ENCODE results near the gene CDH13.

Gene CDH13

DNA sequence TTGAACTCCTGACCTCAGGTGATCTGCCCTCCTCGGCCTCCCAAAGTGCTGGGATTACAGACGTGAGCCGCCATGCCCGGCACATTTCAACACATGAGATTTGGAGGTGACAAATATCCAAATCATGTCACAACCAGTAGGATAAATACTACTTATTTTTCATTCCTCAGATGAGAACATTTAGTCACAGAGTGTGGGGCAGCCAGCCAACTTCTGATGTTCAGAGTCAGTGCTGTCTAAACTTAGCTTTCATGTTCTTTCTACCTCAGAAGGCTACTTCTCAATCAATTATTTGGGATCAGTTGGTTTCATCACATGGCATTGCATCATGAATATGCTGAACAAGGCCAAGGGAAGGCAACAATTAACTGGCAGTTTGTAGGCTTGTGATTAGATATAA is 134.5 kb downstream of the CDH13 start:
- Histone ChIP-seq H3K4me3 (ENCODE audit: low read length) (no peak overlapping the region), H3K9me3 (ENCODE audit: control insufficient read depth, low read length) (no peaks in the 10 kb centered on the region), H3K4me1 (ENCODE audit: control insufficient read depth, insufficient read depth, low read length) (no peaks in the 10 kb centered on the region), H3K9ac (ENCODE audit: low read length) (no peak overlapping the region), H3K36me3 (ENCODE audit: control insufficient read depth, insufficient read depth, low read length) (no peaks in the 10 kb centered on the region), H3K27me3 (ENCODE audit: control insufficient read depth, insufficient read depth, low read length) (no peaks in the 10 kb centered on the region)

DNA sequence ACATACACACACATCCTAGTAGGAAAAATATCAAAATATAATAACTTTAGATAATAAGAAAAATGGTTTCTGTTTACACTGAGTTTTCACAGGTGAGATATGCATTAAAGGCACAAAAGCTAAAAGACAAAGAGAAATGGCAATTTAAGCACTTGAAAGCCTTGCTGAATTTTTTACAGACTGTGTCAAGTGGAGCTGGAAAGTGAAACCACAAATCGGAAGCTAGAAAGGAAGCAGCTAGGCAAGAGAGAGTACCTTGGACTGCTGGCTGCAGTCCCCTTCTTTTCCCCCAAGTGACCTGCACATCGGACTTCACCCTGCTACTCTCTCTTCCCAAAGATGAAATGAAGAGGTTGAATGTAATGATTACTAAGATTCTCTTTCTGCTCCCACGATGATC is 135.1 kb downstream of the CDH13 start:
- Histone ChIP-seq H3K9me3 (ENCODE audit: control insufficient read depth, low read length) (no peaks in the 10 kb centered on the region), H3K4me3 (ENCODE audit: low read length) (no peak overlapping the region), H3K4me1 (ENCODE audit: control insufficient read depth, insufficient read depth, low read length) (no peaks in the 10 kb centered on the region), H3K9ac (ENCODE audit: low read length) (no peak overlapping the region), H3K27me3 (ENCODE audit: control insufficient read depth, insufficient read depth, low read length) (no peaks in the 10 kb centered on the region), H3K36me3 (ENCODE audit: control insufficient read depth, insufficient read depth, low read length) (no peaks in the 10 kb centered on the region)

DNA sequence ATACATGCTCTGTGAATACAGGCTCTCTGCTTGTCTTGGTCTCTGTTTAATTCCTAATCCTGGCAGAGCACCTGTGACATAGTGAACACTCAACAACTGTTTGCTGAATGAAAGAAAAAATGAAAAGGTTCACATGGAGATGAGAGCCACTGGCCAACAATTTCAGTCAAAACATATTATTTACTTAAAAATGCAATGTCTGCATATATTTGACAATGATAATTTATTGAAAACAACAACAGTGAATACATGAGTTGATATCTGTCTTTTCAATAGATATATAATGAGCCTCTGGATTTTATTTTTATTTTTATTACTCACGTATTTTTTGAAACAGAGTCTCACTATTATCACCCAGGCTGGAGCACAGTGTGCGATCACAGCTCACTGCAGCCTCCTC is 136.6 kb downstream of the CDH13 start:
- H3K4me3 ChIP-seq (ENCODE audit: low read length) = no peak overlapping the region
- H3K27me3 ChIP-seq (ENCODE audit: control insufficient read depth, insufficient read depth, low read length) = no peaks in the 10 kb centered on the region
- H3K4me1 ChIP-seq (ENCODE audit: control insufficient read depth, insufficient read depth, low read length) = no peaks in the 10 kb centered on the region
- no peaks in the 10 kb centered on the region for H3K36me3 ChIP-seq (ENCODE audit: control insufficient read depth, insufficient read depth, low read length)
- H3K9me3 ChIP-seq (ENCODE audit: control insufficient read depth, low read length) = no peaks in the 10 kb centered on the region
- H3K9ac ChIP-seq (ENCODE audit: low read length) = no peak overlapping the region

DNA sequence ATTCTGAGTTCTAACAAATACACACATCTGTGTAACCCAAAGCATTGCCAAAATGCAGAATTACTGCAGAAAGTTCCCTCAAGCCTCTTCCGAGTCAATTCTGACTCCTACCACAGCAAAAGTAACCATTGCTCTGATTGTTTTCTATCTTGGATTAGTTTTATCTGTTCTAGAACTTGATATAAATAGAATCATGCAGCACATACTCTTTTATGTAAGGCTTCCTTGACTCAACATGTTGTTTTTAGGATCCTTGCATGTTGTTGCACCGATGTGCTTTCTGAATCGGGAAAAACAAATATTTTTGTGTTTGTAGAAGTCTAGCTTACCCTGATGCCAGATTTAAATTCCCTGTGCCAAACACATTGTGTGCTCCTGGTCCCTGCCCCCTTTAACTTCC is 140.4 kb downstream of the CDH13 start:
- H3K9ac ChIP-seq (ENCODE audit: low read length) = no peak overlapping the region
- no peaks in the 10 kb centered on the region for H3K27me3 ChIP-seq (ENCODE audit: control insufficient read depth, insufficient read depth, low read length)
- no peak overlapping the region for H3K4me3 ChIP-seq (ENCODE audit: low read length)
- no peaks in the 10 kb centered on the region for H3K9me3 ChIP-seq (ENCODE audit: control insufficient read depth, low read length)
- H3K4me1 ChIP-seq (ENCODE audit: control insufficient read depth, insufficient read depth, low read length) = no peaks in the 10 kb centered on the region
- H3K36me3 ChIP-seq (ENCODE audit: control insufficient read depth, insufficient read depth, low read length) = no peaks in the 10 kb centered on the region

DNA sequence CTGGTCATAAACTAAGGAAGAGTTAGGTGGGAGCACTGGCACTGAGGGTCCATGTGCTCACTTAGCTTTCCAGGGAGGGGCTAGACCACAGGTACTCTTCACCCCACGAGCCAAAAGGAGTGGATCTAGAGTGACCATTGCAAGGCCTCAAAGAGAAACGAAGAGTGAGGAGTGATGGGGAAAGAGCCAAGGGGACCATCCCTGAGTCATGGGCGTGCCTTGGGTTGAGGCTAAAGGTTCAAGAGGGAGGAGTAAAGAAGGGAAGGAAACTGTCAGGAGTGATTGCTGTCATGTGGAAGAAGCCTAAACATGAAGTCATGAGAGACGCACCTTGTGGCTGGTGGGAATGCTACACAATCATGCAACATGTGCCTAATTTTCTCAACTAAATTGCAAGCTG is 141.0 kb downstream of the CDH13 start:
- Histone ChIP-seq H3K36me3 (ENCODE audit: control insufficient read depth, insufficient read depth, low read length) (no peaks in the 10 kb centered on the region), H3K27me3 (ENCODE audit: control insufficient read depth, insufficient read depth, low read length) (no peaks in the 10 kb centered on the region), H3K4me1 (ENCODE audit: control insufficient read depth, insufficient read depth, low read length) (no peaks in the 10 kb centered on the region)

DNA sequence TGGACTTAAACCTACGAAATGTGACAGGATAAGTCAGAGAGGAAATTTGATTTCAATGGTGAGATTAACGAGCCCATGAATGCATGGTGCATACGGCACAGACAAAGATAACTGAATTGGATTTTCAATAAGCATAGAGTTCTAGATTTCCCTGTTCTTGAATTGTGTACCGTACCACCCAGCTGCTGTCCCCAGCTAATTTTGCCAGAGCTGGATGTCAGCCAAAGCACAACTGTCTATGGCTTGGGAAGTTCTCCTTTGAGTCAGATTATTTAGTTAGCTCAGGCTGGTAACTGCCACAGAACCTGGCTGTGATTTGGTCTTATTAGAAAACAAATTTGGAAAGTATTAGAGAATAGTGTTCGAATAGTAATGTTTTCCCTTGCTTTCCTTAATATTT is 143.1 kb downstream of the CDH13 start:
- H3K9ac ChIP-seq (ENCODE audit: low read length) = no peak overlapping the region
- no peak overlapping the region for H3K4me3 ChIP-seq (ENCODE audit: low read length)
- H3K4me1 ChIP-seq (ENCODE audit: control insufficient read depth, insufficient read depth, low read length) = no peaks in the 10 kb centered on the region
- no peaks in the 10 kb centered on the region for H3K36me3 ChIP-seq (ENCODE audit: control insufficient read depth, insufficient read depth, low read length)
- H3K9me3 ChIP-seq (ENCODE audit: control insufficient read depth, low read length) = no peaks in the 10 kb centered on the region
- no peaks in the 10 kb centered on the region for H3K27me3 ChIP-seq (ENCODE audit: control insufficient read depth, insufficient read depth, low read length)

More for the DNA sequence above, 141.0 kb downstream of the CDH13 start:
- no peak overlapping the region for H3K9ac ChIP-seq (ENCODE audit: low read length)
- H3K9me3 ChIP-seq (ENCODE audit: control insufficient read depth, low read length) = no peaks in the 10 kb centered on the region
- no peak overlapping the region for H3K4me3 ChIP-seq (ENCODE audit: low read length)

DNA sequence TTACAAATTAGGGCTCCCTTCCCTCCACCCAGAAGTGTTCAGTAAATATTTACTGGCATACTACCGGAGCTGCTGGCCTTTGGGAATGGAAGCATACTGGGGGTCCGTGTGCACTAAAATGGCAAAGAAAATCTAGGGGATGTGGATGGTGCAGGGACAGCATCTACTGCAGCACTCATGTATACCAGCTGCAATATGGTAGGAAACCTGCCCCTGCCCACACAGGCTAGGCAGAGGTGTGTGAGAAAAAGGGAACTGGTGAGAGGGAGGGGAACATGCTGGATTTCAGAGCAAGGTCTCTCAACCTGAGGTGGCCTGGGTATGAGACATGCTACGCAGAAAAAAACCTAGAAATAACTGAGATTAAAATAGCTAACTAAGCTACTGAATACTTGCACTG is 145.4 kb downstream of the CDH13 start:
- no peak overlapping the region for H3K9ac ChIP-seq (ENCODE audit: low read length)
- H3K9me3 ChIP-seq (ENCODE audit: control insufficient read depth, low read length) = no peaks in the 10 kb centered on the region
- H3K36me3 ChIP-seq (ENCODE audit: control insufficient read depth, insufficient read depth, low read length) = no peaks in the 10 kb centered on the region
- H3K27me3 ChIP-seq (ENCODE audit: control insufficient read depth, insufficient read depth, low read length) = no peaks in the 10 kb centered on the region
- no peak overlapping the region for H3K4me3 ChIP-seq (ENCODE audit: low read length)
- H3K4me1 ChIP-seq (ENCODE audit: control insufficient read depth, insufficient read depth, low read length) = no peaks in the 10 kb centered on the region

DNA sequence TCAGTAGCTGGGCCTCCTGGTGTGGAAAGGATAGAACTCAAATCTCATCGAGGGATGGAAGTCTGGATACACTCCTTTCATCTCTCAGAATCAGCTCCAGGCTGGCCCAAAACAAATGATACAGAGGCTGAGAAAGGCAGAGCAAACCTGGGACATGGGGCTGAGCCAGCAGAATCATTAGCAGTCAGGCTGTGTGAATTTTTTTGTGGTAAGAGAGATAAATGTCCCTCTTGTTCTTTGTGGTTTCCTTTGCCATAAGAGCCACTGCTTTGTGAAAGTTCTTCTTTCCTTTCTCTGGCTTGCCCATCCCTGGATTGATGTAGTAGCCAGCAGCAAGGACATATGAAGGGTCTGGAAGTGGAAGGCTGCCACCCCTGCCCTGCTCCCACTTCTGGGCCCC is 146.2 kb downstream of the CDH13 start:
- no peaks in the 10 kb centered on the region for H3K4me1 ChIP-seq (ENCODE audit: control insufficient read depth, insufficient read depth, low read length)
- no peaks in the 10 kb centered on the region for H3K9me3 ChIP-seq (ENCODE audit: control insufficient read depth, low read length)
- H3K27me3 ChIP-seq (ENCODE audit: control insufficient read depth, insufficient read depth, low read length) = no peaks in the 10 kb centered on the region
- no peak overlapping the region for H3K9ac ChIP-seq (ENCODE audit: low read length)
- H3K4me3 ChIP-seq (ENCODE audit: low read length) = no peak overlapping the region
- H3K36me3 ChIP-seq (ENCODE audit: control insufficient read depth, insufficient read depth, low read length) = no peaks in the 10 kb centered on the region

DNA sequence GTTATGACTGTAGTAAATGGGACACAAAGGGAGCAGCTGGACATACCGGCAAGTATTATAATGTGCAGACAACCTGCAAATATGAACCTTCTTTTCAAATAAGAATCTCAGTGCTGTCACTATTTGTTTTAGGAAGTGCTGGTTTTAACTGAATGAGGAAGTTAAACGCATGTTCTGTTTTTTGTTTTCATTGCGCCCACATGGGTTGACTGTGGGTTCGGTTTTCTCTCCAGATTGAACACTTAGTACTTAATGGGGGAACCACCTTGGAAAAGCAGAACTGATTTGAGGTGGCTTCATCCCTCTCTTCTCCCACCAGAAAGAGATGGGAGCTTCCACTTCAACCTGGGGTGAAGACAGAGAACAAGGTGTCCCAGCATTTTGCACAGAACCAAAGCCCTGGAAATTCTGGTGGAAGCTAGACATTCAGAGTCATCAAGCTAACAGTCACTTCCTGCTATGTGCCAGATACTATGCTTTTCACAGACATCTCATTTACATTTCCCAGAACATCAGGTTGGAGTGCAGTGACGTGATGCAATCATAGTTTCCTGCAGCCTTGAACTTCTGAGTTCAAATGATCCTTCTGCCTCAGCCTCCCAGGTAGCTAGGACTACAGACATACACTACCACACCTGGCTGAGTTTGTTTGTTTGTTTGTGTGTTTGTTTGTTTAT is 149.8 kb downstream of the CDH13 start:
- no peaks in the 10 kb centered on the region for H3K27me3 ChIP-seq (ENCODE audit: control insufficient read depth, insufficient read depth, low read length)
- H3K9ac ChIP-seq (ENCODE audit: low read length) = no peak overlapping the region
- H3K36me3 ChIP-seq (ENCODE audit: control insufficient read depth, insufficient read depth, low read length) = no peaks in the 10 kb centered on the region
- no peaks in the 10 kb centered on the region for H3K9me3 ChIP-seq (ENCODE audit: control insufficient read depth, low read length)
- no peak overlapping the region for H3K4me3 ChIP-seq (ENCODE audit: low read length)
- H3K4me1 ChIP-seq (ENCODE audit: control insufficient read depth, insufficient read depth, low read length) = no peaks in the 10 kb centered on the region

DNA sequence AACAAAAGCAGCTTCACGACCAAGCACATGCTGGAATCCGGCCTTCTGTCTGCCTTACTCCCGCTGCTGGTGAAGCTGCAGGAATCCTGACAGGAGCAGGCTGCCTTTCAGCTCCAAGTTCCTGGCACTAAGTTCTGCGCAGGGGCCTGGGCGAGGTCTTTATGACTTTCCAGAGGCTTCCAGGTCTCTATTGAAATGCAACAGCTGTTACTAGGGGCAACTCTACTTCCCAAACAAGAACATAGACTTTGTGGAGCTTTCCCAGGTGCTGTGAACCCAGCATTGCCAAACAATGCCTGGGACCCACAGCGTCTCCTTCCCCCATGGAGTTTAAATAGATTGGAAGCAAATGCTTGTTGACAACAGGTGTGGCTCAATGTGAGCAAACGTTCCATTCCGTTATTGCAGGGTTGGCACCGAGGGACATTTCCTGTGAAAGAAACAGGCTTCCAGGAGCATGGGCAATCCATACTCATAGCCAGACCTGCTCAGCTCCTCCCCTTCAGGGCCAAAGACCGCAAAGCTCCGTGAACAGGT is 156.0 kb downstream of the CDH13 start:
- Histone ChIP-seq H3K36me3 (ENCODE audit: control insufficient read depth, insufficient read depth, low read length) (no peaks in the 10 kb centered on the region), H3K9ac (ENCODE audit: low read length) (no peak overlapping the region), H3K4me1 (ENCODE audit: control insufficient read depth, insufficient read depth, low read length) (no peaks in the 10 kb centered on the region), H3K9me3 (ENCODE audit: control insufficient read depth, low read length) (no peaks in the 10 kb centered on the region), H3K27me3 (ENCODE audit: control insufficient read depth, insufficient read depth, low read length) (no peaks in the 10 kb centered on the region), H3K4me3 (ENCODE audit: low read length) (no peak overlapping the region)

DNA sequence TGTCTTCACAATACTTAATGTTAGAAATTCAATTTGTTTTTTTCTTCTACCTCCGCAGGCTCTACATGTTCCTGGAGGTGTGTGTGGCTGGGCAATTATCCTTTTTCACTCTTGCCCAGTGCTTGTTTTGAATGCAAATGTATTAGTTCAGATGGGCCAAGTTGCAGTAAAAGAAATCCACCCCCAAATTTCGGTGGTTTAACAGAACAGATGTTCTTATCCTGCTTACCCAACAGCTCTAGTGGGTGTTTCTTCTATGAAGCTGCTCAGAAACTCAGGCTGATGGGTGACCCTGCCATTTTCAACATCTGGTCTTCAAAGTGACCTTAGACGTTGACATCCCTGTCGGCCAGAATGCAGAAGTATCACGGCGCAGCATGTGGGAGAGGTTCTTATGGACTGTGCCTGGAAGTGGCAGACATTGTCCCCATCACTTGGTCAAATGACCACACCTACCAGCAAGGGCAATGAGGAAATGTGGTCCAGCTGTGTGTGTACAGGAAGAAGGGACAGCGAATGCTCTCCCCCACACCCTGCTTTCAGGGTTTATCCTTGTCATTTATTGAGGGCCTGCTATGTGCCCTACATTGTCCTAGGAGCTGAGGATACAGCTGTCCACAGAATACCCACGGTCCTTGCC is 157.3 kb downstream of the CDH13 start:
- Histone ChIP-seq H3K36me3 (ENCODE audit: control insufficient read depth, insufficient read depth, low read length) (no peaks in the 10 kb centered on the region), H3K4me1 (ENCODE audit: control insufficient read depth, insufficient read depth, low read length) (no peaks in the 10 kb centered on the region), H3K27me3 (ENCODE audit: control insufficient read depth, insufficient read depth, low read length) (no peaks in the 10 kb centered on the region), H3K4me3 (ENCODE audit: low read length) (no peak overlapping the region), H3K9me3 (ENCODE audit: control insufficient read depth, low read length) (no peaks in the 10 kb centered on the region), H3K9ac (ENCODE audit: low read length) (no peak overlapping the region)

DNA sequence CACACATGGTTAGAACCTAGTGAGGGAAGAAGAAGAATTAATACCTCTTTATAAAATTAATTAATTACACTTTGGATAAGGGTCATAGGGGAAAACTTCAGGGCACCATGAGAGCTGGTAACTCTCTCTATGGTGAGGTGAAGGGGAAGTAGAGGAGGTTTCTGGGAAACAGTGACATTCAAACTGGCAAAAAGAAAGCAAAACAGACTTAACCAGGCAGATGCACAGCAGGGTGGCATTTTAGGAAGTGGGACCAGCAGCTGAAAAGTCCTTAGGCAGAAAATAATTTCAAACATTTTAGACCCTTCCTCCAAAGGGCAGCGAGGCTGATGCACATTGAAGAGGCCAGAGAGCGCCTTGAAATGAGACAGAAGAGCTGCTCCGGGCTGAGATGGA is 157.8 kb downstream of the CDH13 start:
- H3K9ac ChIP-seq (ENCODE audit: low read length) = no peak overlapping the region
- H3K4me1 ChIP-seq (ENCODE audit: control insufficient read depth, insufficient read depth, low read length) = no peaks in the 10 kb centered on the region
- no peaks in the 10 kb centered on the region for H3K36me3 ChIP-seq (ENCODE audit: control insufficient read depth, insufficient read depth, low read length)
- no peaks in the 10 kb centered on the region for H3K9me3 ChIP-seq (ENCODE audit: control insufficient read depth, low read length)
- no peaks in the 10 kb centered on the region for H3K27me3 ChIP-seq (ENCODE audit: control insufficient read depth, insufficient read depth, low read length)
- no peak overlapping the region for H3K4me3 ChIP-seq (ENCODE audit: low read length)

Measured in mucosa of stomach (tissue), 1 donor.